GM12878 (cell line): ENCODE measurements around the gene NEURL4. TPM values are rescaled to one million over a fixed set of nuclear protein-coding genes. Genes with fewer than 3 reads are reported as not detected.

Experiments used
- ATAC-seq: fragments of 200-7000 bp; cut with Tn5 transposase; 3 replicates; pipeline ENCODE4 v1.9.1; 2020; ENCODE audit warnings: mild to moderate bottlenecking, moderate library complexity
- BruUV-seq: library from RNA; stranded (reverse); fragments of 400-500 nt; replicated peaks from 2 replicates; lab custom pipeline; 2021; lab: Mats Ljungman, UMichigan
- CTCF ChIA-PET: fragments of 300-600 bp; sonication (Branson Sonifier 250); formaldehyde crosslinking; extraction: SDS; loops from one replicate; lab custom pipeline; 2021; ENCODE audit warnings: inconsistent platforms; lab: Yijun Ruan, JAX
- POLR2A ChIA-PET: fragments of 350-600 bp; formaldehyde crosslinking; extraction: SDS; loops from one replicate; lab custom pipeline; 2021; ENCODE audit warnings: inconsistent platforms; lab: Charles Lee
- RAD21 ChIA-PET: fragments of 300-600 bp; sonication (Branson Sonifier 250); formaldehyde crosslinking; loops from one replicate; lab custom pipeline; 2023; ENCODE audit warnings: antibody characterized with exemption; ENCODE audit not compliant: unreplicated experiment; lab: Charles Lee
- SMC1A ChIA-PET: fragments of 300-600 bp; sonication (Branson Sonifier 250); formaldehyde crosslinking; loops from one replicate; lab custom pipeline; 2023; ENCODE audit not compliant: unreplicated experiment, uncharacterized antibody; lab: Charles Lee
- DNase-seq: peaks from one replicate; pipeline ENCODE4 v3.0.0-alpha.2; 2011; ENCODE audit warnings: low read depth, low spot score
- FAIRE-seq: peaks from 3 replicates; lab custom pipeline; 2011; peaks lifted over from hg19 to GRCh38; lab: Jason Lieb, UNC
- H2AFZ ChIP-seq: 2 replicates; pipeline ENCODE4 v1.6.0; 2011; ENCODE audit warnings: low read depth, low read length, control low read depth; ENCODE audit not compliant: control insufficient read depth
- H3K27ac ChIP-seq: 2 replicates; pipeline ENCODE4 v1.5.1; 2011; ENCODE audit warnings: control low read depth; ENCODE audit not compliant: control insufficient read depth, insufficient read depth
- H3K27me3 ChIP-seq, 2 experiments: replicated peaks in 1 of 2; 2 replicates each; pipeline versions ENCODE4 v1.6.0 to v1.6.1; 2011; ENCODE audit warnings: low read length in 1 of 2; ENCODE audit not compliant: control insufficient read depth in 2 of 2, insufficient read depth in 2 of 2
- H3K36me3 ChIP-seq, 2 experiments: 2 replicates each; pipeline ENCODE4 v1.5.1; 2011; ENCODE audit warnings: low read length in 1 of 2; ENCODE audit not compliant: control insufficient read depth in 2 of 2, insufficient read depth in 2 of 2
- H3K4me1 ChIP-seq: 2 replicates; pipeline ENCODE4 v1.6.1; 2011; ENCODE audit warnings: mild to moderate bottlenecking, low read length, moderate library complexity, mixed read lengths; ENCODE audit not compliant: control insufficient read depth, insufficient read depth
- H3K4me2 ChIP-seq: 2 replicates; pipeline ENCODE4 v1.6.0; 2011; ENCODE audit warnings: control low read depth; ENCODE audit not compliant: control insufficient read depth, insufficient read depth
- H3K4me3 ChIP-seq: fragments of 200-600 bp; sonication (generic); 2 replicates; pipeline ENCODE4 v1.5.1; 2016
- H3K79me2 ChIP-seq: 2 replicates; pipeline ENCODE4 v1.6.0; 2011; ENCODE audit warnings: low read length; ENCODE audit not compliant: control insufficient read depth, insufficient read depth
- H3K9ac ChIP-seq: 2 replicates; pipeline ENCODE4 v1.8.0; 2011; ENCODE audit warnings: low read length, control low read depth, mixed read lengths; ENCODE audit not compliant: control insufficient read depth, insufficient read depth
- H3K9me3 ChIP-seq: replicated peaks from 3 replicates; pipeline ENCODE4 v1.5.1; 2011; ENCODE audit warnings: mild to moderate bottlenecking, low read length; ENCODE audit not compliant: control insufficient read depth, insufficient read depth
- H4K20me1 ChIP-seq: 2 replicates; pipeline ENCODE4 v1.6.0; 2011; ENCODE audit not compliant: control insufficient read depth, insufficient read depth
- ASH2L ChIP-seq: fragments of 300-600, 200-600 bp; sonication (generic); IDR thresholded peaks from 2 replicates; pipeline ENCODE4 v1.6.1; 2017; ENCODE audit warnings: low read depth, mild to moderate bottlenecking, borderline replicate concordance
- CBFB ChIP-seq: IDR thresholded peaks from 2 replicates; pipeline ENCODE4 v1.6.1; 2016; ENCODE audit warnings: antibody characterized with exemption, low read depth
- CREB1 ChIP-seq: IDR thresholded peaks from 2 replicates; pipeline ENCODE4 v1.6.1; 2012; ENCODE audit warnings: low read depth, mild to moderate bottlenecking, inconsistent platforms
- JUND ChIP-seq: IDR thresholded peaks from 2 replicates; pipeline ENCODE4 v1.6.1; 2012; ENCODE audit warnings: low read depth, mild to moderate bottlenecking, low read length, improper control_type of control experiment, moderate library complexity
- MEF2B ChIP-seq: fragments of 450-650 bp; IDR thresholded peaks from 2 replicates; pipeline ENCODE4 v1.6.1; 2018; ENCODE audit warnings: mild to moderate bottlenecking, moderate library complexity; ENCODE audit not compliant: partially characterized antibody, poor library complexity, severe bottlenecking
- MTA2 ChIP-seq: fragments of 450-650 bp; IDR thresholded peaks from 2 replicates; pipeline ENCODE4 v1.6.1; 2016; ENCODE audit warnings: low read depth, mild to moderate bottlenecking, moderate library complexity
- MTA3 ChIP-seq: IDR thresholded peaks from 2 replicates; pipeline ENCODE4 v1.6.1; 2012; ENCODE audit warnings: low read length, inconsistent platforms, borderline replicate concordance
- POLR2A ChIP-seq: IDR thresholded peaks from 2 replicates; pipeline ENCODE4 v1.6.1; 2011; ENCODE audit warnings: low read depth, mild to moderate bottlenecking, low read length
- POU2F2 ChIP-seq: IDR thresholded peaks from 3 replicates; pipeline ENCODE4 v1.6.1; 2011; ENCODE audit warnings: low read depth, mild to moderate bottlenecking, low read length, borderline replicate concordance
- TCF3 ChIP-seq: IDR thresholded peaks from 2 replicates; pipeline ENCODE4 v1.6.1; 2012; ENCODE audit warnings: low read depth, mild to moderate bottlenecking, low read length, borderline replicate concordance; ENCODE audit not compliant: insufficient read depth
- WGBS: methylation state at CpG from one replicate; pipeline ENCODE4 v1.1.6; 2016; ENCODE audit warnings: low lambda C conversion rate; ENCODE audit not compliant: insufficient replicate concordance, insufficient coverage; ENCODE audit errors: missing lambda C conversion rate; 5-methylcytosine and 5-hydroxymethylcytosine counted together
- in situ Hi-C: fragments of 300-500 bp; cut with MboI; formaldehyde crosslinking; loops from 9 replicates; pipeline ENCODE4 v1.14.3; 2018; ENCODE audit warnings: mixed read lengths
- intact Hi-C: fragments of 100-400 bp; cut with micrococcal nuclease; formaldehyde crosslinking; loops from one replicate; pipeline ENCODE4 v1.14.2; 2022; ENCODE audit not compliant: unreplicated experiment
- polyA plus RNA-seq, 11 experiments: library from polyadenylated mRNA; depleted of rRNA in 4 of 11; unstranded in 6 of 11; stranded (reverse) in 5 of 11; fragments of >200 nt; fragmentation: Nextera tagmentation in 4 of 11; fragmentation: Illumina TruSeq in 1 of 11; extraction: Ambion mirVana in 4 of 11; extraction: Trizol in 1 of 11; gene quantifications; 1 replicate in 1 of 11; 2 replicates in 10 of 11; pipeline versions ENCODE4 v1.2.1 to v1.2.3, GENCODE V29; 2011 to 2016; ENCODE audit warnings: inconsistent platforms in 2 of 11, missing spikeins in 2 of 11, low read depth in 1 of 11
- total RNA-seq, 4 experiments: library from RNA; depleted of rRNA in 3 of 4; stranded (reverse); fragments of >200 nt in 3 of 4; fragmentation: Illumina TruSeq in 1 of 4; extraction: Trizol in 1 of 4; gene quantifications; 2 replicates each; pipeline versions ENCODE4 v1.2.1 to v1.2.3, GENCODE V29; 2013 to 2021
- TF ChIP-seq, protein P1 (sequence below): fragments of 450-650 bp; formaldehyde crosslinking; IDR thresholded peaks from 2 replicates; pipeline ENCODE4 v1.4.0; 2022; ENCODE audit warnings: mild to moderate bottlenecking, moderate library complexity

The NEURL4 gene
- total and polyA plus RNA-seq, 10 of the 15 experiments (the other 5 are each of a cell fraction or from before 2014, with no cell fraction given), result 0.03 to 41.9 (median 10.0) TPM

DNA sequence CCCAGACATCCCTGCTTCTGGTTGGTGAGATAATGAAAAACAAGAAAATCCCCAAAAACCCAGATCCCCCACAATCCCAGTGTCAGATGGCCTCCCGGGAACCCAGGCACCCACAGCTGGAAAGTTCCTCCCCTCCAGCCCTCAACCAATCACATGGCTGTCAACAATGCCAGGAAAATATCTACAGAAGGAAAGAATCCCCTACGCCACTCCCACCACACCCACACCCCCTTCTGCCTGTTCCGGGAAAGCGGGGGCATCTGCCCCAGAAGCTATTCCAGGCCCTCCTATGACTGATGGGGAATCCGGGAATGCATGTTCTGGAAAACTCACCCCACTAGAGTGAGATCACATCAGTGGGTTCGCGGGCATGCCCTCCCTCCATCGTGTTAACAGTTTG, 27.6 kb upstream of the NEURL4 start:
- FAIRE-seq, result no peak
- Histone ChIP-seq H3K79me2 (peaks cover 7% of the 10 kb centered on the region), H3K9me3 (no peaks in the 10 kb centered on the region), H3K4me1 (peaks cover 18% of the 10 kb centered on the region), H3K4me3 (no peak overlapping the region), H3K27ac (no peak overlapping the region), H4K20me1 (no peaks in the 10 kb centered on the region), H3K9ac (no peak overlapping the region), H3K4me2 (no peak overlapping the region), H3K27me3 (no peaks in the 10 kb centered on the region), H3K36me3 (no peaks in the 10 kb centered on the region), H2AFZ (no peak overlapping the region)
- no peak for DNase-seq
- BruUV-seq, result no TSS peak
- ChIA-PET POLR2A (interaction anchor here (0.6 to 1.3 kb wide), 2 partner anchors 79 to 264 kb away, joined by 3 to 9 read pairs; partner anchors contain the start of gene TMEM102), CTCF (interaction anchor here (0.8 to 4.0 kb wide), 32 partner anchors 11 to 331 kb away, joined by 3 to 58 read pairs (median 5); partner anchors contain the start of genes ACAP1, CD68, MPDU1 and SAT2), SMC1A (interaction anchor here (0.9 to 2.4 kb wide), 9 partner anchors 20 to 331 kb away, joined by 3 to 10 read pairs (median 7); partner anchors contain the start of genes ACAP1, TMEM256, TP53 and WRAP53), RAD21 (interaction anchor here (1.2 to 3.6 kb wide), 7 partner anchors 79 to 331 kb away, joined by 3 to 31 read pairs (median 8); partner anchors contain the start of genes MPDU1, TMEM102, TNFSF13 and WRAP53)
- 65% methylated on average over 8 of the region's 8 CpGs for WGBS
- TF ChIP-seq MEF2B (no peak), POU2F2 (no peak), CREB1 (no peak), POLR2A (no peak), ASH2L (no peak), MTA2 (no peak), JUND (no peak), MTA3 (no peak), CBFB (no peak), TCF3 (no peak)
- TF ChIP-seq, protein P1, sequence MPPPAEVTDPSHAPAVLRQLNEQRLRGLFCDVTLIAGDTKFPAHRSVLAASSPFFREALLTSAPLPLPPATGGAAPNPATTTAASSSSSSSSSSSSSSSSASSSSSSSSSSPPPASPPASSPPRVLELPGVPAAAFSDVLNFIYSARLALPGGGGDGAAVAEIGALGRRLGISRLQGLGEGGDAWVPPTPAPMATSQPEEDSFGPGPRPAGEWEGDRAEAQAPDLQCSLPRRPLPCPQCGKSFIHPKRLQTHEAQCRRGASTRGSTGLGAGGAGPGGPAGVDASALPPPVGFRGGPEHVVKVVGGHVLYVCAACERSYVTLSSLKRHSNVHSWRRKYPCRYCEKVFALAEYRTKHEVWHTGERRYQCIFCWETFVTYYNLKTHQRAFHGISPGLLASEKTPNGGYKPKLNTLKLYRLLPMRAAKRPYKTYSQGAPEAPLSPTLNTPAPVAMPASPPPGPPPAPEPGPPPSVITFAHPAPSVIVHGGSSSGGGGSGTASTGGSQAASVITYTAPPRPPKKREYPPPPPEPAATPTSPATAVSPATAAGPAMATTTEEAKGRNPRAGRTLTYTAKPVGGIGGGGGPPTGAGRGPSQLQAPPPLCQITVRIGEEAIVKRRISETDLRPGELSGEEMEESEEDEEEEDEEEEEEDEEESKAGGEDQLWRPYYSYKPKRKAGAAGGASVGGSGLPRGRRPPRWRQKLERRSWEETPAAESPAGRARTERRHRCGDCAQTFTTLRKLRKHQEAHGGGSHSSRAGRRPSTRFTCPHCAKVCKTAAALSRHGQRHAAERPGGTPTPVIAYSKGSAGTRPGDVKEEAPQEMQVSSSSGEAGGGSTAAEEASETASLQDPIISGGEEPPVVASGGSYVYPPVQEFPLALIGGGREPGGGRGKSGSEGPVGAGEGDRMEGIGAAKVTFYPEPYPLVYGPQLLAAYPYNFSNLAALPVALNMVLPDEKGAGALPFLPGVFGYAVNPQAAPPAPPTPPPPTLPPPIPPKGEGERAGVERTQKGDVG (CRISPR knock-in tag), result no peak
- no peak for ATAC-seq
- intact Hi-C loops, result loop anchor here (2.0 kb wide), 1 partner anchor 204 kb away; the partner anchor contains the start of gene SENP3
- in situ Hi-C loops, result no loop called here
